Uterus (tissue), 4 donors: ENCODE measurements around the gene SLC6A9. TPM values are rescaled to one million over a fixed set of nuclear protein-coding genes. Genes with fewer than 3 reads are reported as not detected.

Source experiments
- DNase-seq, 2 donors: peaks; one replicate each; pipeline ENCODE4 v3.0.0-alpha.2; 2019 to 2020
- H3K27ac ChIP-seq, 2 donors: fragments of 200-600 bp; sonication (generic); 1 replicate in 1 of 2; 2 replicates in 1 of 2; pipeline ENCODE4 v1.5.1; 2016 to 2018
- H3K27me3 ChIP-seq, 2 donors: fragments of 200-600 bp; sonication (generic); one replicate each; pipeline ENCODE4 v1.5.1; 2018 to 2019; ENCODE audit warnings: control low read depth in 1 of 2
- H3K36me3 ChIP-seq, 2 donors: fragments of 200-600 bp; sonication (generic); one replicate each; pipeline ENCODE4 v1.5.1; 2019; ENCODE audit warnings: control low read depth in 1 of 2
- H3K4me1 ChIP-seq, 2 donors: fragments of 200-600 bp; sonication (generic); one replicate each; pipeline ENCODE4 v1.5.1; 2018 to 2019; ENCODE audit warnings: control low read depth in 1 of 2
- H3K4me3 ChIP-seq, 2 donors: fragments of 200-600 bp; sonication (generic); 1 replicate in 1 of 2; 2 replicates in 1 of 2; pipeline ENCODE4 v1.5.1; 2018 to 2019; ENCODE audit warnings: mild to moderate bottlenecking in 1 of 2
- H3K9me3 ChIP-seq, 2 donors: fragments of 200-600 bp; sonication (generic); one replicate each; pipeline ENCODE4 v1.5.1; 2019; ENCODE audit warnings: control low read depth in 1 of 2
- POLR2A ChIP-seq, 2 donors: fragments of 450-650 bp; IDR thresholded peaks; one replicate each; pipeline ENCODE4 v1.6.1; 2016; ENCODE audit warnings: antibody characterized with exemption in 2 of 2, mild to moderate bottlenecking in 1 of 2, moderate library complexity in 1 of 2
- intact Hi-C: fragments of 100-400 bp; cut with DNase I; formaldehyde crosslinking; loops from one replicate; pipeline ENCODE4 v1.15.1; 2023; ENCODE audit warnings: low total_unique reads
- total RNA-seq, 4 donors: library from RNA; depleted of rRNA in 3 of 4; stranded (reverse); fragments of >200 nt in 3 of 4; gene quantifications; one replicate each; pipeline versions ENCODE4 v1.1.0 to v1.2.4, GENCODE V29; 2014 to 2023
- TF ChIP-seq, protein P1 (sequence below), 4 experiments: fragments of 200-600 bp in 2 of 4; fragments of 450-650 bp in 2 of 4; sonication (generic) in 2 of 4; IDR thresholded peaks; one replicate each; pipeline ENCODE4 v1.5.1; 2016 to 2019; ENCODE audit warnings: antibody characterized with exemption in 4 of 4, mild to moderate bottlenecking in 2 of 4, moderate library complexity in 1 of 4
- donor health status: DM: yes; HTN: yes; CAD: no.

Gene SLC6A9
- total RNA-seq, 4 donors from 2014 or later, result 4.6 to 30.9 (median 17.4) TPM

DNA sequence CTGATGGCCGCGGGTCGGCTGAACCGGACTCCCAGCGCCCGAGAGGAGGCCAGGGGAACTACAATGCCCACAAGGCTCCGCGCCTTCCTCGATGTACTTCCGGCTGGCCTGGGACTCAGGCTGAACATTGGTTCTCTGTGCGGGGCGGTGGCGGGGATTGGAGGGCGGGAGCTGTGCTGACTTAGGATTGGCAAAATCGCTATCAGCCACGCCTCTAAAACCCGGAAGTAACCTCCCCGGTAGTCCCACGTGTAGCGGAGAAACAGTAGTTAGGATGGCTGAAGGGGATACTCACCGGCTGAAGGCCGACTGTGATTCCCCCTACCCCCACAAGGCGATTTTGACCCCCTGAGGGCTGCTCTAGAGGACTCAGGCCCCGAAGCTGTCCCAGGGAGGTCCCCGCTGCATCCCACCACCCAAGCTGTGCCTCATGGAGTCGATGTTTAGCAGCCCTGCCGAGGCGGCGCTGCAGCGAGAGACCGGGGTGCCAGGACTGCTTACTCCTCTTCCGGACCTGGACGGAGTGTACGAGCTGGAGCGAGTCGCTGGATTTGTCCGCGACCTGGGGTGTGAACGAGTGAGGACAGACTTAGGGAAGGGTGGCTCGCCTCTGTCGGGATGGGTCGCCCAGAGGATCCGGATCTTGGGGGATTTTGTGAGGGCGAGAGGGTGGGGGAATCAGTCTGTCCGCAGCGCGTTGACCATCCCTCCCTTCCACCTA is 61.4 kb downstream of the SLC6A9 start, which contains the start of gene DPH2:
DPH2 (plus strand) TSS at position 265 of the 721 bp plus-strand sequence; CDS start at position 431, 166 bp downstream.
- intact Hi-C loops, result no loop called here
- H3K36me3 ChIP-seq, result no peaks in the 10 kb centered on the region
- no peaks in the 10 kb centered on the region for H3K9me3 ChIP-seq
- H3K27me3 ChIP-seq, result no peaks in the 10 kb centered on the region
- TF ChIP-seq, protein P1, sequence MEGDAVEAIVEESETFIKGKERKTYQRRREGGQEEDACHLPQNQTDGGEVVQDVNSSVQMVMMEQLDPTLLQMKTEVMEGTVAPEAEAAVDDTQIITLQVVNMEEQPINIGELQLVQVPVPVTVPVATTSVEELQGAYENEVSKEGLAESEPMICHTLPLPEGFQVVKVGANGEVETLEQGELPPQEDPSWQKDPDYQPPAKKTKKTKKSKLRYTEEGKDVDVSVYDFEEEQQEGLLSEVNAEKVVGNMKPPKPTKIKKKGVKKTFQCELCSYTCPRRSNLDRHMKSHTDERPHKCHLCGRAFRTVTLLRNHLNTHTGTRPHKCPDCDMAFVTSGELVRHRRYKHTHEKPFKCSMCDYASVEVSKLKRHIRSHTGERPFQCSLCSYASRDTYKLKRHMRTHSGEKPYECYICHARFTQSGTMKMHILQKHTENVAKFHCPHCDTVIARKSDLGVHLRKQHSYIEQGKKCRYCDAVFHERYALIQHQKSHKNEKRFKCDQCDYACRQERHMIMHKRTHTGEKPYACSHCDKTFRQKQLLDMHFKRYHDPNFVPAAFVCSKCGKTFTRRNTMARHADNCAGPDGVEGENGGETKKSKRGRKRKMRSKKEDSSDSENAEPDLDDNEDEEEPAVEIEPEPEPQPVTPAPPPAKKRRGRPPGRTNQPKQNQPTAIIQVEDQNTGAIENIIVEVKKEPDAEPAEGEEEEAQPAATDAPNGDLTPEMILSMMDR (IDR thresholded peaks at IDR 0.05), result peak in 3 of 4 experiments; percentile 14 to 31 (median 19)
- peak in 1 of 2 donors; percentile 19 for TF ChIP-seq POLR2A (IDR thresholded peaks at IDR 0.05)
- DNase-seq, result peak; percentile 96 to 97
- H3K4me1 ChIP-seq, result peaks cover 0 to 7% of the 10 kb centered on the region in 2 donors
- peak within 1 kb of the TSS; percentile 71 to 88 for H3K4me3 ChIP-seq
- H3K27ac ChIP-seq, result peak within 1 kb of the TSS in 1 of 2 donors; percentile 11

DNA sequence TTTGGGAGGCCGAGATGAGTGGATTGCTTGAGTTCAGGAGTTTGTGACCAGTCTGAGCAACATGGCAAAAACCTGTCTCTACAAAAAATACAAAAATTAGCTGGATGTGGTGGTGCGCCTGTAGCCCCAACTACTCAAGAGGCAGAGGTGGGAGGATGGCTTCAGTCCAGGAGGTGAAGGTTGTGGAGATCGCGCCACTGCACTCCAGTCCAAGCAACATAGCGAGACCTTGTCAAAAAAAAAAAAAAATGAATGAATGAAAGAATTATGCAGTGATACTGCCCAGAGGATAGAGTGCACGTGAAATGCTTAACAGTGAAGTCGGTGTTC is 61.9 kb downstream of the SLC6A9 start:
- Histone ChIP-seq H3K27ac (no peak overlapping the region), H3K36me3 (no peaks in the 10 kb centered on the region)

DNA sequence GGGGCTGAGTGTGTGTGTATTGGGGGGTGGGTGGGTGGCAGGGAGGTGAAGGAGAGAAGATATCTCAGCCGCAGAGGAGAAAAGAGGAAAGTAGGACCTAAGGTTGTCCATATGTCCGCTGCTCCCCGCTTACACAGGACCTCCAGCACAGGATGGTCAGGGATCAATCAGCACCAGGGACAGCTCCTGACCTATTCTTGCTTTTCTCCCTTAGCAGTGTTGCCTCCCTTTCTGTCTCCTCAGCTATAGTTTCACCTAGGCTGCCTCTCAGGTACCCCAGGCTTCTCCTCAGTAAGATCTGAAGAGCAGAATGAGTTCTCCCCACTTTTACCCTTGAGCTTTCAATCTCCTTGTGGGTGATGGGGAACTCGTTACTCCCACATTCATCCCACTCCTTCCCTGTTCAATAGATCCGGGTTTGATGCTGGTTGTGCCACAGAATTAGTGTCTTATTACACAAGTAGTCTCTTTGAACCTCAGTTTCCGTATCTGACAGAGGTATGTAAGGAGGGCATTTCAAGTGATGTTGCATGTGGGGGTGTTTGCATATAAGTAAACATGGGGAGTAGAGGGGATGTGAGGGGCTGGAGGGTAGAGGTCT is 62.8 kb downstream of the SLC6A9 start:
- Histone ChIP-seq H3K4me3 (no peak overlapping the region), H3K27ac (no peak overlapping the region), H3K36me3 (no peaks in the 10 kb centered on the region), H3K27me3 (no peaks in the 10 kb centered on the region), H3K9me3 (no peaks in the 10 kb centered on the region), H3K4me1 (peaks cover 0 to 7% of the 10 kb centered on the region in 2 donors)
- intact Hi-C loops, result no loop called here
- no peak for DNase-seq
- TF ChIP-seq, protein P1 (IDR thresholded peaks at IDR 0.05), result no peak
- no peak for TF ChIP-seq POLR2A (IDR thresholded peaks at IDR 0.05)

More for the DNA sequence above, 61.9 kb downstream of the SLC6A9 start:
- intact Hi-C loops, result no loop called here
- TF ChIP-seq, protein P1 (IDR thresholded peaks at IDR 0.05), result no peak
- no peak for TF ChIP-seq POLR2A (IDR thresholded peaks at IDR 0.05)
- H3K4me1 ChIP-seq, result peaks cover 0 to 7% of the 10 kb centered on the region in 2 donors
- no peaks in the 10 kb centered on the region for H3K9me3 ChIP-seq
- DNase-seq, result no peak
- H3K27me3 ChIP-seq, result no peaks in the 10 kb centered on the region
- peak overlapping the region in 1 of 2 donors; percentile 88 for H3K4me3 ChIP-seq

DNA sequence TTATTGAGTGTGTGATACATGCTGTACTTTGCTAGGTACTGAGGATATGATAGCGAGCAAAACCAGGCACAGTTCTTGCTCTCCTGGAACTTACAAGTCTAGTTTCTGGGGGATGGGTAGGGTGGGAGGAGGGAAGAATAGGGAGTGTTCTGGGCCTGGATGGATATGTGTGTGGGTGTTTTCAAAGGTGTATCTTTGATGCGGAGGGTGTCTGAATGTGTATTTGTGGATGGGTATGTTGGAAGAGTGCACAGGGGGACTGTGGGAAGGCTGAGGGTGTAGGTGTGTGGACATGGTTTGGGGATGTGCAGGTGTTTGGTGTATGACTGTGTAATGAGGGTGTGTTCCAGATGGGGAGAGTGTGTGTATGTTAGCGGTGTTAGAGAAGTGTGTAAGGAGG is 65.9 kb downstream of the SLC6A9 start:
- no peaks in the 10 kb centered on the region for H3K36me3 ChIP-seq
- no peak overlapping the region for H3K27ac ChIP-seq
- TF ChIP-seq, protein P1 (IDR thresholded peaks at IDR 0.05), result no peak
- TF ChIP-seq POLR2A (IDR thresholded peaks at IDR 0.05), result no peak
- H3K9me3 ChIP-seq, result no peaks in the 10 kb centered on the region
- peaks cover 0 to 4% of the 10 kb centered on the region in 2 donors for H3K4me1 ChIP-seq
- no peak for DNase-seq
- H3K27me3 ChIP-seq, result no peaks in the 10 kb centered on the region
- intact Hi-C loops, result no loop called here
- no peak overlapping the region for H3K4me3 ChIP-seq

DNA sequence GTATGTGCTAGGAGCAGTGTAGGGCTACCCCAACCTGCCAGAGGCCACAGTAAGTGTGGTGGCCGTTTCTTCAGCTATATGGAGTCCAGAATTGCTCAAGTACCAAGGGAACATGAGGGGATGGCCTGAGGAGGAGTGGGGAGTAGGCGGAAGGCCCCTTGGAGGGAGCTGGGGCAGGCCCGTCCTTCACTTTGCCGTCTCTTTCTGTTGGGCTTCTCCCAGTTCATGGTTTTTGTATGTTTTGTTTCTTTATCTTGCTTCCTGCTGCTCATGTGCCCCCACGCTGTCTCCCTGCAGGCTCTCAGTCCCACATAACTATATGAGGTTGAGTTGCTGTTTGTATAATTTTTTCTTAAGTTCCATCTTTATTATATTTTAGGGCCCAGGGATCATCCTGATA is 67.4 kb downstream of the SLC6A9 start:
- no peak for DNase-seq
- Histone ChIP-seq H3K27ac (no peak overlapping the region), H3K4me3 (no peak overlapping the region), H3K36me3 (no peaks in the 10 kb centered on the region), H3K27me3 (no peaks in the 10 kb centered on the region), H3K9me3 (no peaks in the 10 kb centered on the region), H3K4me1 (no peaks in the 10 kb centered on the region)
- intact Hi-C loops, result no loop called here
- no peak for TF ChIP-seq POLR2A (IDR thresholded peaks at IDR 0.05)
- TF ChIP-seq, protein P1 (IDR thresholded peaks at IDR 0.05), result no peak
